Stimulated activated CD4-positive, alpha-beta T cell treated with anti-CD3 and anti-CD28 coated beads, Interleukin-12 subunit alpha, Interleukin-12 subunit beta, amount 100 ng/mL, for 24 hours (primary cell): Measurements from ENCODE around the gene TULP4.
"Not testable (repeated sequence)": the region's sequence is repeated elsewhere in the genome, so short reads cannot be mapped to it uniquely, and the experiment has no call there.

ENCODE experiments used
- DNase-seq, 2 experiments: peaks; one replicate each; pipeline ENCODE4 v3.0.0-alpha.2; 2020; ENCODE audit warnings: low read depth in 2 of 2

TULP4 gene

GRCh38 chr6:158465257-158465656, 153.0 kb downstream of the TULP4 start:
- no peak for DNase-seq

GRCh38 chr6:158465747-158466146, 153.5 kb downstream of the TULP4 start:
- DNase-seq: no peak

- DNase-seq: no peak
These were observed 155.7 kb downstream of the TULP4 start for GRCh38 chr6:158467923-158468322.

- DNase-seq: no peak
These were observed 156.4 kb downstream of the TULP4 start for GRCh38 chr6:158468666-158469065.

GRCh38 chr6:158470023-158470422, 157.8 kb downstream of the TULP4 start:
- DNase-seq: not testable (repeated sequence)

GRCh38 chr6:158471339-158471738, 159.1 kb downstream of the TULP4 start:
- DNase-seq: no peak

GRCh38 chr6:158472447-158472846, 160.2 kb downstream of the TULP4 start:
- DNase-seq: no peak

GRCh38 chr6:158474961-158475343, 162.7 kb downstream of the TULP4 start:
- DNase-seq: no peak

- no peak for DNase-seq
These were observed 163.4 kb downstream of the TULP4 start for GRCh38 chr6:158475344-158476302.

- DNase-seq: no peak
These were observed 164.1 kb downstream of the TULP4 start for GRCh38 chr6:158476389-158476788.

GRCh38 chr6:158477722-158478121, 165.5 kb downstream of the TULP4 start:
- not testable (repeated sequence) for DNase-seq

- DNase-seq: no peak
These were observed 168.7 kb downstream of the TULP4 start for GRCh38 chr6:158480989-158481388.

- no peak for DNase-seq
These were observed 169.6 kb downstream of the TULP4 start for GRCh38 chr6:158481690-158482473.

GRCh38 chr6:158485431-158485830, 173.2 kb downstream of the TULP4 start:
- no peak for DNase-seq

GRCh38 chr6:158487495-158487894, 175.2 kb downstream of the TULP4 start:
- DNase-seq: no peak

GRCh38 chr6:158488065-158488464, 175.8 kb downstream of the TULP4 start:
- DNase-seq: no peak

- DNase-seq: no peak
These were observed 177.2 kb downstream of the TULP4 start for GRCh38 chr6:158489441-158489840.

- no peak for DNase-seq
These were observed 180.6 kb downstream of the TULP4 start for GRCh38 chr6:158492881-158493280.

GRCh38 chr6:158496700-158497099, 184.4 kb downstream of the TULP4 start:
- DNase-seq: no peak

- DNase-seq: no peak
These were observed 185.4 kb downstream of the TULP4 start for GRCh38 chr6:158497620-158498019.

GRCh38 chr6:158498362-158498761, 186.1 kb downstream of the TULP4 start:
- DNase-seq: no peak

- DNase-seq: no peak
These were observed 187.3 kb downstream of the TULP4 start for GRCh38 chr6:158499601-158500000.
